Caco-2 (cell line): ENCODE measurements around the gene BCL2L12. TPM values are rescaled to one million over a fixed set of nuclear protein-coding genes. Genes with fewer than 3 reads are reported as not detected.
A peak's percentile ranks its signal among the peaks of the same experiment; 100 is the strongest.

Experiments
- BruUV-seq: library from RNA; stranded (reverse); fragments of 400-500 nt; replicated peaks from 2 replicates; lab custom pipeline; 2021; lab: Mats Ljungman, UMichigan
- CTCF ChIA-PET: fragments of 300-600 bp; sonication (Branson Sonifier 250); formaldehyde crosslinking; loops from one replicate; lab custom pipeline; 2022; ENCODE audit warnings: antibody characterized with exemption; lab: Charles Lee
- POLR2A ChIA-PET: fragments of 300-600 bp; sonication (Branson Sonifier 250); formaldehyde crosslinking; loops from one replicate; lab custom pipeline; 2022; ENCODE audit warnings: antibody characterized with exemption; lab: Charles Lee
- DNase-seq, 2 experiments: peaks; one replicate each; pipeline versions ENCODE4 v3.0.0 to v3.0.0-alpha.2; 2020 to 2022
- H3K27me3 ChIP-seq: replicated peaks from 2 replicates; pipeline ENCODE4 v1.6.0; 2011; ENCODE audit warnings: low read length; ENCODE audit not compliant: control insufficient read depth, insufficient read depth
- H3K36me3 ChIP-seq: 2 replicates; pipeline ENCODE4 v1.5.1; 2011; ENCODE audit warnings: low read length; ENCODE audit not compliant: control insufficient read depth, insufficient read depth
- H3K4me1 ChIP-seq: fragments of 250-450 bp; sonication (Bioruptor Pico); 2 replicates; pipeline ENCODE4 v1.5.1; 2020; ENCODE audit warnings: mild to moderate bottlenecking
- H3K4me3 ChIP-seq: 2 replicates; pipeline ENCODE4 v1.5.1; 2011; ENCODE audit warnings: low read depth, mild to moderate bottlenecking, control low read depth, low read length
- H3K9me3 ChIP-seq: fragments of 250-450 bp; sonication (Bioruptor Pico); 2 replicates; pipeline ENCODE4 v1.5.1; 2020; ENCODE audit warnings: mild to moderate bottlenecking, moderate library complexity
- H3K27ac Mint-ChIP-seq: one replicate; pipeline ENCODE4 v1.8.0; 2022; ENCODE audit warnings: mixed read lengths; ENCODE audit not compliant: unreplicated experiment
- H3K27me3 Mint-ChIP-seq: one replicate; pipeline ENCODE4 v1.8.0; 2022; ENCODE audit warnings: mixed read lengths; ENCODE audit not compliant: insufficient read depth, unreplicated experiment
- H3K36me3 Mint-ChIP-seq: one replicate; pipeline ENCODE4 v1.8.0; 2022; ENCODE audit warnings: mild to moderate bottlenecking, mixed read lengths; ENCODE audit not compliant: insufficient read depth, unreplicated experiment
- H3K4me1 Mint-ChIP-seq: one replicate; pipeline ENCODE4 v1.8.0; 2022; ENCODE audit warnings: low read depth, mixed read lengths; ENCODE audit not compliant: unreplicated experiment
- H3K4me3 Mint-ChIP-seq: one replicate; pipeline ENCODE4 v1.8.0; 2022; ENCODE audit warnings: mild to moderate bottlenecking, moderate library complexity, mixed read lengths; ENCODE audit not compliant: unreplicated experiment
- H3K9me3 Mint-ChIP-seq: one replicate; pipeline ENCODE4 v1.8.0; 2022; ENCODE audit warnings: mixed read lengths; ENCODE audit not compliant: unreplicated experiment
- intact Hi-C: fragments of 100-400 bp; cut with micrococcal nuclease; formaldehyde crosslinking; loops from one replicate; pipeline ENCODE4 v1.10.0; 2022; ENCODE audit not compliant: unreplicated experiment
- total RNA-seq: library from RNA; stranded (reverse); gene quantifications from 2 replicates; pipeline ENCODE4 v1.2.3, GENCODE V29; 2022
- TF ChIP-seq, protein P1 (sequence below), 2 experiments: fragments of 200-600 bp in 1 of 2; IDR thresholded peaks; 1 replicate in 1 of 2; 2 replicates in 1 of 2; pipeline versions ENCODE4 v1.5.1 to v1.8.0; 2011 to 2022; ENCODE audit warnings: antibody characterized with exemption in 1 of 2, control low read depth in 1 of 2, inconsistent platforms in 1 of 2, low read depth in 1 of 2, low read length in 1 of 2, mild to moderate bottlenecking in 1 of 2, moderate library complexity in 1 of 2; ENCODE audit not compliant: insufficient read depth in 1 of 2, severe bottlenecking in 1 of 2, unreplicated experiment in 1 of 2

The BCL2L12 gene
- total RNA-seq, 1 experiment from 2014 or later: 111 TPM

DNA sequence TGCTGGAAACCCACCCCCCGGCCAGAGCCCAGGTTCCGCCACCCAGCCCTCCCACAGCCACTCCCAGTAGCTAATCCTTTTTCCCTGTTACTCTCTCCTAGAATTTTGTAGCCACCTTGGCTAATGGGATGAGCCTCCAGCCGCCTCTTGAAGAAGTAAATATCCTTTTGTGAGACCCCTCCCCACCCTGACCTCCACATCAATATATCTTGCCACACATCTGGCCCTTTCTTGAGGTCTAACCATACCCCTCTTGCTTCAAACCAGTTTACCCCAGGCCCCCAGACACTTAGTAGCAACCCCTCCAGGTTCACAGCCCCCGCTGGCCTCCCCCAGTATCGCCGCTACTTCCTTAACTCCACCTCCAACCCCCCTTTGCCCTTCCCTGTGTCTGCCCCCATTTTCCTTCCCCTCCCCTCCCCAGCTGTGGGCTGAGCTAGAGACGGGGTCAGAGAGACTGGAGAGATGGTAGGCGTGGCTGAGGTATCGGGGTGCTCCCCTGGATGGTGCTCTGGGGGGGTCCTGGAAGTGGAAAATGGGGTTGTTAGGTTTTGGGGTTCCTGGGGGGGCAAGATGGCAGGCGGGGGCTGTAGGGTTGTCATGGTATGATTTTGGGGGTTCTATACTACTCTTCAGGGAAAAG is 14.2 kb downstream of the BCL2L12 start:
- peaks cover 2% of the 10 kb centered on the region; the same call in 1 of the 2 replicates for H3K36me3 ChIP-seq
- Mint-ChIP-seq H3K9me3 (no peaks in the 10 kb centered on the region), H3K4me1 (peaks cover 9% of the 10 kb centered on the region), H3K4me3 (peak overlapping the region; percentile 78), H3K27me3 (no peaks in the 10 kb centered on the region), H3K36me3 (peaks cover 82% of the 10 kb centered on the region), H3K27ac (peak overlapping the region; percentile 52)
- no TSS peak for BruUV-seq
- no peaks in the 10 kb centered on the region for H3K27me3 ChIP-seq
- H3K9me3 ChIP-seq: no peaks in the 10 kb centered on the region
- CTCF ChIA-PET: interaction anchor here (0.6 to 1.3 kb wide), 4 partner anchors 40 to 297 kb away, joined by 3 to 4 read pairs (median 3); partner anchors contain the start of gene RRAS
- H3K4me3 ChIP-seq: no peak overlapping the region
- TF ChIP-seq, protein P1, sequence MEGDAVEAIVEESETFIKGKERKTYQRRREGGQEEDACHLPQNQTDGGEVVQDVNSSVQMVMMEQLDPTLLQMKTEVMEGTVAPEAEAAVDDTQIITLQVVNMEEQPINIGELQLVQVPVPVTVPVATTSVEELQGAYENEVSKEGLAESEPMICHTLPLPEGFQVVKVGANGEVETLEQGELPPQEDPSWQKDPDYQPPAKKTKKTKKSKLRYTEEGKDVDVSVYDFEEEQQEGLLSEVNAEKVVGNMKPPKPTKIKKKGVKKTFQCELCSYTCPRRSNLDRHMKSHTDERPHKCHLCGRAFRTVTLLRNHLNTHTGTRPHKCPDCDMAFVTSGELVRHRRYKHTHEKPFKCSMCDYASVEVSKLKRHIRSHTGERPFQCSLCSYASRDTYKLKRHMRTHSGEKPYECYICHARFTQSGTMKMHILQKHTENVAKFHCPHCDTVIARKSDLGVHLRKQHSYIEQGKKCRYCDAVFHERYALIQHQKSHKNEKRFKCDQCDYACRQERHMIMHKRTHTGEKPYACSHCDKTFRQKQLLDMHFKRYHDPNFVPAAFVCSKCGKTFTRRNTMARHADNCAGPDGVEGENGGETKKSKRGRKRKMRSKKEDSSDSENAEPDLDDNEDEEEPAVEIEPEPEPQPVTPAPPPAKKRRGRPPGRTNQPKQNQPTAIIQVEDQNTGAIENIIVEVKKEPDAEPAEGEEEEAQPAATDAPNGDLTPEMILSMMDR (IDR thresholded peaks at IDR 0.05; ENCODE audit: insufficient read depth in 1 of 2, low read depth in 1 of 2, low read length in 1 of 2, severe bottlenecking in 1 of 2, unreplicated experiment in 1 of 2): no peak
- peaks cover 15% of the 10 kb centered on the region for H3K4me1 ChIP-seq
- intact Hi-C loops: loop anchor here (1.0 to 5.0 kb wide), 4 partner anchors 67 to 187 kb away; partner anchors contain the start of genes AP2A1 and PNKP
- no peak for DNase-seq
- POLR2A ChIA-PET: interaction anchor here (0.7 kb wide), 1 partner anchor 137 kb away, joined by 13 read pairs; no protein-coding TSS in a partner anchor

DNA sequence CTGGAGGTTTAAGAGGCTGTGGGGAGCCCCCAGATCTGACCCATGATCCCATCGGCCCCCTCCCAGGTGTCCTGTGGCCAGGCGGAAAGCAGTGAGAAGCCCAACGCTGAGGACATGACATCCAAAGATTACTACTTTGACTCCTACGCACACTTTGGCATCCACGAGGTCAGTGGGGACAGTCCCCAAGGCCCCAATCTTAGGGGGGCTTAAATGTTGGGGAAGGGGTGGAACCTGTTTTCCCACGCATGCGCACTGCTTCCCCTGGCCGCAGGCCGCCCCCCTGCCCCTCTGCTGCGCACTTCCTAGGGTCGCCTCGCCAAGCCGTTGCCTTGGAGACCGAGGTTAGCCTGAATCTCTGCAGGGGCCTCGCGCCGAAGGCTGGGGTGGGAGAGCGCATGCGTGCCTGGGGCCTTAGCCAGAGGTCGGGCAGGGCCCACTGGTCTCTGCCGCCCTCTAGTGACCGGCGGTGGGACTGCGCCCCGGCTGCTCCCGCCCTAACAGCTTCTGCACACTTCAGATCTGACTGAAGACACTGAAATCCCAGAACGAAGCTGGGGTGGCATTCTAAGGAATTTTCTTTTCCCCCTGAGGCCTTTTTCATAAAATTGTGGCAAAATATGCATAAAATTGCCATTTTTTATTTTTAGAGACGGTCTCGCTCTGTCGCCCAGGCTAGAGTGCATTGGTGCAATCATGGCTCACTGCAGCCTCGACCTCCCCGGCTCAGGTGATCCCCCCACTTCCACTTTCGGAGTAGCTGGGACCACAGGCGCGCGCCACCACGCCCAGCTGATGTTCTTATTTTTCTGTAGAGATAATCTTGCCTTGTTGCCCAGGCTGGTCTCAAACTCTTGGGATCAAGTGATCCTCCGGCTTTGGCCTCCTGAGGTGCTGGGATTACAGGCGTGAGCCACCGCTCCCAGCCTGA is 15.0 kb downstream of the BCL2L12 start:
- no peaks in the 10 kb centered on the region for H3K27me3 ChIP-seq
- BruUV-seq: no TSS peak
- H3K4me3 Mint-ChIP-seq: no peak overlapping the region
- CTCF ChIA-PET: interaction anchor here (0.5 to 1.0 kb wide), 9 partner anchors 17 to 296 kb away, joined by 3 to 6 read pairs (median 3); partner anchors contain the start of genes AP2A1 and RRAS
- peaks cover 2% of the 10 kb centered on the region; the same call in 1 of the 2 replicates for H3K36me3 ChIP-seq
- H3K4me1 ChIP-seq: peaks cover 15% of the 10 kb centered on the region
- peak overlapping the region; percentile 52 for H3K27ac Mint-ChIP-seq
- DNase-seq: peak; percentile 86 to 95
- H3K27me3 Mint-ChIP-seq: no peaks in the 10 kb centered on the region
- intact Hi-C loops: loop anchor here (1.0 kb wide), 1 partner anchor 174 kb away; no protein-coding TSS in a partner anchor
- POLR2A ChIA-PET: interaction anchor here (0.9 kb wide), 1 partner anchor 41 kb away, joined by 4 read pairs; the partner anchor contains the start of gene RRAS
- peaks cover 13% of the 10 kb centered on the region for H3K4me1 Mint-ChIP-seq
- H3K9me3 ChIP-seq: no peaks in the 10 kb centered on the region
- H3K4me3 ChIP-seq: no peak overlapping the region
- TF ChIP-seq, protein P1 (IDR thresholded peaks at IDR 0.05; ENCODE audit: insufficient read depth in 1 of 2, low read depth in 1 of 2, low read length in 1 of 2, severe bottlenecking in 1 of 2, unreplicated experiment in 1 of 2): peak; percentile 98
- H3K9me3 Mint-ChIP-seq: no peaks in the 10 kb centered on the region
- H3K36me3 Mint-ChIP-seq: peaks cover 90% of the 10 kb centered on the region

DNA sequence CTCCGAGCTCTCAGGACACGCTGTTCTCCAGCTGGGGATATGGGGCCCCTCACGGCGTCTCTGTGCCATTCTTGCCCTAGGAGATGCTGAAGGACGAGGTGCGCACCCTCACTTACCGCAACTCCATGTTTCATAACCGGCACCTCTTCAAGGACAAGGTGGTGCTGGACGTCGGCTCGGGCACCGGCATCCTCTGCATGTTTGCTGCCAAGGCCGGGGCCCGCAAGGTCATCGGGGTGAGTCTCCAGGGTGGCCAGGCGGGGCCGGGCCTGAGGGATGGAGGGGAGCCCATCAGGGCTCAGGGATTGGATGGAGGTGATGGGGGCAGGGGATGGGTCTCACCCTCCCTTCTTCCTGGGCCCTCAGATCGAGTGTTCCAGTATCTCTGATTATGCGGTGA is 16.1 kb downstream of the BCL2L12 start:
- no TSS peak for BruUV-seq

More for the DNA sequence above, 16.1 kb downstream of the BCL2L12 start:
- Mint-ChIP-seq H3K4me1 (peaks cover 15% of the 10 kb centered on the region), H3K27ac (no peak overlapping the region), H3K9me3 (no peaks in the 10 kb centered on the region), H3K27me3 (no peaks in the 10 kb centered on the region), H3K4me3 (no peak overlapping the region), H3K36me3 (peaks cover 87% of the 10 kb centered on the region)
- DNase-seq: no peak
- no peaks in the 10 kb centered on the region for H3K27me3 ChIP-seq
- H3K36me3 ChIP-seq: peaks cover 3% of the 10 kb centered on the region
- ChIA-PET POLR2A (no interaction called here), CTCF (no interaction called here)
- intact Hi-C loops: no loop called here
- TF ChIP-seq, protein P1 (IDR thresholded peaks at IDR 0.05; ENCODE audit: insufficient read depth in 1 of 2, low read depth in 1 of 2, low read length in 1 of 2, severe bottlenecking in 1 of 2, unreplicated experiment in 1 of 2): no peak
- H3K4me1 ChIP-seq: peaks cover 10% of the 10 kb centered on the region
- H3K9me3 ChIP-seq: no peaks in the 10 kb centered on the region
- no peak overlapping the region for H3K4me3 ChIP-seq
